Activated naive CD8-positive, alpha-beta T cell treated with anti-CD3 and anti-CD28 coated beads, Interleukin-2, amount 10 ng/mL, durations not matched to agents 7 days and 5 days (primary cell): Measurements from ENCODE around the gene TM9SF4. TPM values are rescaled to one million over a fixed set of nuclear protein-coding genes. Genes with fewer than 3 reads are reported as not detected.
A peak's percentile ranks its signal among the peaks of the same experiment; 100 is the strongest.

ENCODE experiments used
- ATAC-seq: fragments of 150-1000 bp; cut with Tn5 transposase; one replicate; pipeline ENCODE4 v1.10.0; 2021; ENCODE audit warnings: low read depth, moderate library complexity
- POLR2A ChIA-PET: fragments of 350-600 bp; sonication (Branson Sonifier 250); formaldehyde crosslinking; loops from one replicate; lab custom pipeline; 2021; ENCODE audit warnings: antibody characterized with exemption; lab: Charles Lee
- DNase-seq: peaks from one replicate; pipeline ENCODE4 v3.0.0; 2021
- H3K27ac Mint-ChIP-seq: one replicate; pipeline ENCODE4 v1.8.0; 2022; ENCODE audit warnings: mild to moderate bottlenecking, mixed read lengths
- H3K27me3 Mint-ChIP-seq: one replicate; pipeline ENCODE4 v1.8.0; 2022; ENCODE audit warnings: mild to moderate bottlenecking, moderate library complexity, mixed read lengths
- H3K36me3 Mint-ChIP-seq: one replicate; pipeline ENCODE4 v1.8.0; 2021; ENCODE audit warnings: mild to moderate bottlenecking, mixed read lengths
- H3K4me1 Mint-ChIP-seq: one replicate; pipeline ENCODE4 v1.8.0; 2021; ENCODE audit warnings: mixed read lengths
- H3K4me3 Mint-ChIP-seq: one replicate; pipeline ENCODE4 v1.8.0; 2022; ENCODE audit warnings: mild to moderate bottlenecking, moderate library complexity, mixed read lengths
- H3K9me3 Mint-ChIP-seq: one replicate; pipeline ENCODE4 v1.8.0; 2021; ENCODE audit warnings: mixed read lengths
- total RNA-seq, 2 experiments: library from RNA; stranded (reverse); gene quantifications; one replicate each; pipeline ENCODE4 v1.2.3, GENCODE V29; 2021

Gene TM9SF4
- total RNA-seq, 2 experiments from 2014 or later, result 36.9 to 39.7 TPM

- Mint-ChIP-seq H3K27me3 (no peaks in the 10 kb centered on the region), H3K4me1 (no peaks in the 10 kb centered on the region), H3K9me3 (no peaks in the 10 kb centered on the region), H3K36me3 (peaks cover 14% of the 10 kb centered on the region), H3K4me3 (no peak overlapping the region), H3K27ac (no peak overlapping the region)
- POLR2A ChIA-PET, result no interaction called here
- ATAC-seq (no peak), DNase-seq (no peak)
Measured at GRCh38 chr20:32125506-32125905, 16.0 kb downstream of the TM9SF4 start.

GRCh38 chr20:32126919-32127318 lies 17.4 kb downstream of the TM9SF4 start:
- Mint-ChIP-seq H3K36me3 (peaks cover 16% of the 10 kb centered on the region), H3K27ac (no peak overlapping the region), H3K27me3 (no peaks in the 10 kb centered on the region), H3K9me3 (no peaks in the 10 kb centered on the region), H3K4me3 (no peak overlapping the region), H3K4me1 (peaks cover 7% of the 10 kb centered on the region)
- ATAC-seq, result no peak
- DNase-seq, result no peak
- POLR2A ChIA-PET, result no interaction called here

- Mint-ChIP-seq H3K9me3 (no peaks in the 10 kb centered on the region), H3K4me1 (peaks cover 7% of the 10 kb centered on the region), H3K27ac (no peak overlapping the region), H3K27me3 (no peaks in the 10 kb centered on the region), H3K36me3 (peaks cover 18% of the 10 kb centered on the region), H3K4me3 (no peak overlapping the region)
- POLR2A ChIA-PET, result interaction anchor here (0.5 kb wide), 1 partner anchor 29 kb away, joined by 4 read pairs; no protein-coding TSS in a partner anchor
- no peak for DNase-seq
- no peak for ATAC-seq
Measured at GRCh38 chr20:32127347-32127746, 17.8 kb downstream of the TM9SF4 start.

- DNase-seq (no peak), ATAC-seq (no peak)
- H3K36me3 Mint-ChIP-seq, result peaks cover 16% of the 10 kb centered on the region
- H3K27ac Mint-ChIP-seq, result no peak overlapping the region
- POLR2A ChIA-PET, result no interaction called here
- no peaks in the 10 kb centered on the region for H3K9me3 Mint-ChIP-seq
- H3K4me3 Mint-ChIP-seq, result no peak overlapping the region
- H3K4me1 Mint-ChIP-seq, result peaks cover 7% of the 10 kb centered on the region
- H3K27me3 Mint-ChIP-seq, result no peaks in the 10 kb centered on the region
Measured at GRCh38 chr20:32128167-32128566, 18.7 kb downstream of the TM9SF4 start.

- Mint-ChIP-seq H3K27ac (no peak overlapping the region), H3K4me3 (no peak overlapping the region), H3K9me3 (no peaks in the 10 kb centered on the region), H3K36me3 (peaks cover 13% of the 10 kb centered on the region), H3K4me1 (peaks cover 7% of the 10 kb centered on the region), H3K27me3 (no peaks in the 10 kb centered on the region)
- POLR2A ChIA-PET, result no interaction called here
- ATAC-seq (no peak), DNase-seq (no peak)
Measured at GRCh38 chr20:32129863-32130262, 20.3 kb downstream of the TM9SF4 start.

- no peak overlapping the region for H3K4me3 Mint-ChIP-seq
- no peaks in the 10 kb centered on the region for H3K27me3 Mint-ChIP-seq
- no peak for ATAC-seq
- no peak for DNase-seq
- POLR2A ChIA-PET, result no interaction called here
- H3K36me3 Mint-ChIP-seq, result peaks cover 11% of the 10 kb centered on the region
- no peak overlapping the region for H3K27ac Mint-ChIP-seq
- H3K9me3 Mint-ChIP-seq, result no peaks in the 10 kb centered on the region
- H3K4me1 Mint-ChIP-seq, result peaks cover 7% of the 10 kb centered on the region
Measured at GRCh38 chr20:32130352-32130751, 20.8 kb downstream of the TM9SF4 start.

- POLR2A ChIA-PET, result interaction anchor here (0.7 kb wide), 1 partner anchor 11 kb away, joined by 3 read pairs; no protein-coding TSS in a partner anchor
- DNase-seq (no peak), ATAC-seq (no peak)
- H3K36me3 Mint-ChIP-seq, result peaks cover 10% of the 10 kb centered on the region
- H3K27ac Mint-ChIP-seq, result no peak overlapping the region
- H3K9me3 Mint-ChIP-seq, result no peaks in the 10 kb centered on the region
- H3K27me3 Mint-ChIP-seq, result no peaks in the 10 kb centered on the region
- peaks cover 7% of the 10 kb centered on the region for H3K4me1 Mint-ChIP-seq
- no peak overlapping the region for H3K4me3 Mint-ChIP-seq
Measured at GRCh38 chr20:32130965-32131364, 21.5 kb downstream of the TM9SF4 start.

GRCh38 chr20:32132911-32133549 lies 23.5 kb downstream of the TM9SF4 start:
- no peak for ATAC-seq
- H3K27ac Mint-ChIP-seq, result no peak overlapping the region
- POLR2A ChIA-PET, result no interaction called here
- H3K4me3 Mint-ChIP-seq, result no peak overlapping the region
- no peaks in the 10 kb centered on the region for H3K9me3 Mint-ChIP-seq
- DNase-seq, result no peak
- peaks cover 7% of the 10 kb centered on the region for H3K4me1 Mint-ChIP-seq
- H3K36me3 Mint-ChIP-seq, result peaks cover 16% of the 10 kb centered on the region
- no peaks in the 10 kb centered on the region for H3K27me3 Mint-ChIP-seq

- POLR2A ChIA-PET, result no interaction called here
- ATAC-seq (no peak), DNase-seq (no peak)
- H3K36me3 Mint-ChIP-seq, result peaks cover 16% of the 10 kb centered on the region
- no peak overlapping the region for H3K27ac Mint-ChIP-seq
- H3K4me3 Mint-ChIP-seq, result no peak overlapping the region
- H3K27me3 Mint-ChIP-seq, result no peaks in the 10 kb centered on the region
- peaks cover 7% of the 10 kb centered on the region for H3K4me1 Mint-ChIP-seq
- no peaks in the 10 kb centered on the region for H3K9me3 Mint-ChIP-seq
Measured at GRCh38 chr20:32134026-32134425, 24.5 kb downstream of the TM9SF4 start.

- Mint-ChIP-seq H3K4me3 (no peak overlapping the region), H3K9me3 (no peaks in the 10 kb centered on the region), H3K4me1 (peaks cover 7% of the 10 kb centered on the region), H3K27ac (no peak overlapping the region), H3K36me3 (peaks cover 20% of the 10 kb centered on the region), H3K27me3 (no peaks in the 10 kb centered on the region)
- ATAC-seq, result no peak
- POLR2A ChIA-PET, result no interaction called here
- no peak for DNase-seq
Measured at GRCh38 chr20:32135983-32136515, 26.5 kb downstream of the TM9SF4 start.

- Mint-ChIP-seq H3K27me3 (no peaks in the 10 kb centered on the region), H3K4me3 (no peak overlapping the region), H3K36me3 (peaks cover 22% of the 10 kb centered on the region), H3K9me3 (no peaks in the 10 kb centered on the region), H3K4me1 (no peaks in the 10 kb centered on the region), H3K27ac (no peak overlapping the region)
- no peak for DNase-seq
- POLR2A ChIA-PET, result no interaction called here
- ATAC-seq, result no peak
Measured at GRCh38 chr20:32138921-32139320, 29.4 kb downstream of the TM9SF4 start.

- Mint-ChIP-seq H3K27ac (peak overlapping the region; percentile 17), H3K9me3 (no peaks in the 10 kb centered on the region), H3K27me3 (no peaks in the 10 kb centered on the region), H3K36me3 (peaks cover 24% of the 10 kb centered on the region), H3K4me3 (no peak overlapping the region), H3K4me1 (no peaks in the 10 kb centered on the region)
- DNase-seq (no peak), ATAC-seq (no peak)
- POLR2A ChIA-PET, result no interaction called here
Measured at GRCh38 chr20:32139947-32140346, 30.4 kb downstream of the TM9SF4 start.

- H3K4me1 Mint-ChIP-seq, result no peaks in the 10 kb centered on the region
Measured at GRCh38 chr20:32140603-32141002, 31.1 kb downstream of the TM9SF4 start.

GRCh38 chr20:32141465-32141980 lies 32.0 kb downstream of the TM9SF4 start:
- Mint-ChIP-seq H3K27ac (no peak overlapping the region), H3K4me1 (no peaks in the 10 kb centered on the region), H3K4me3 (no peak overlapping the region), H3K27me3 (no peaks in the 10 kb centered on the region), H3K36me3 (peaks cover 30% of the 10 kb centered on the region), H3K9me3 (no peaks in the 10 kb centered on the region)
- ATAC-seq (no peak), DNase-seq (no peak)
- POLR2A ChIA-PET, result interaction anchor here (0.6 kb wide), 1 partner anchor 11 kb away, joined by 3 read pairs; no protein-coding TSS in a partner anchor

More at GRCh38 chr20:32140603-32141002, 31.1 kb downstream of the TM9SF4 start:
- H3K27ac Mint-ChIP-seq, result no peak overlapping the region
- POLR2A ChIA-PET, result no interaction called here
- peaks cover 28% of the 10 kb centered on the region for H3K36me3 Mint-ChIP-seq
- DNase-seq, result no peak
- no peak for ATAC-seq
- H3K4me3 Mint-ChIP-seq, result no peak overlapping the region
- H3K9me3 Mint-ChIP-seq, result no peaks in the 10 kb centered on the region
- no peaks in the 10 kb centered on the region for H3K27me3 Mint-ChIP-seq
